ENCODE data around the gene SOCS2.

SOCS2 gene

DNA sequence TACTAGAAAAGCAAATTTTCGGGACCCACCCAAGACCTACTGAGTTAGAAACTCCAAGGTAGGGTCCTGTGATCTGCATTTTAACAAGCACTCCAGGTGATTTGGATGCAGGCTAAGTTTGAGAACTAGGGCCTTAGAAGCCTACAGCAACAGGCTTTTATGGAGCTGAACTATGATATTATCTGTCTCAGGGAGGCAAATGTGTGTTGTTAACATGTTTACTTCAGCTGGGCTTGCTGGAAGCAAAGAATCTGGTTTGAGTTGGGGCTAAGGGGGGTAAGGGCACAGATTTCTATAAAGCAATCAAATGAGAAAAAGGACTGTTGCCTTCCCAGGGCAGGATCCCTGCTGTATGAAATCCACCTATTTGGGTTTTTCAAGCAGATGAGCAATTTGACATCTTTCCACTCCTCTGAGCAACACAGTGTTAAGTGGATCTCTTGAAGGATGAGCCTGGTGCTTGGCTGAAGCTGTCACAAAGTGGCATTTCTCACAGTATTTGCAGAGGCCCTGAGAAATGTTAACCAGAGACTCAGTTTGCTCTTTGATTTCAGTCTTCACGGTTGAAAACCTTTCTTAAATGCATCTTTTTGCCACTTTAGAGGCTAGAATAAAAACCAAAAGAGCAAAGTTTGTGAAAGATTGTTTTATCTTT, 36.2 kb upstream of the SOCS2 start:
- TF ChIP-seq, protein P1, sequence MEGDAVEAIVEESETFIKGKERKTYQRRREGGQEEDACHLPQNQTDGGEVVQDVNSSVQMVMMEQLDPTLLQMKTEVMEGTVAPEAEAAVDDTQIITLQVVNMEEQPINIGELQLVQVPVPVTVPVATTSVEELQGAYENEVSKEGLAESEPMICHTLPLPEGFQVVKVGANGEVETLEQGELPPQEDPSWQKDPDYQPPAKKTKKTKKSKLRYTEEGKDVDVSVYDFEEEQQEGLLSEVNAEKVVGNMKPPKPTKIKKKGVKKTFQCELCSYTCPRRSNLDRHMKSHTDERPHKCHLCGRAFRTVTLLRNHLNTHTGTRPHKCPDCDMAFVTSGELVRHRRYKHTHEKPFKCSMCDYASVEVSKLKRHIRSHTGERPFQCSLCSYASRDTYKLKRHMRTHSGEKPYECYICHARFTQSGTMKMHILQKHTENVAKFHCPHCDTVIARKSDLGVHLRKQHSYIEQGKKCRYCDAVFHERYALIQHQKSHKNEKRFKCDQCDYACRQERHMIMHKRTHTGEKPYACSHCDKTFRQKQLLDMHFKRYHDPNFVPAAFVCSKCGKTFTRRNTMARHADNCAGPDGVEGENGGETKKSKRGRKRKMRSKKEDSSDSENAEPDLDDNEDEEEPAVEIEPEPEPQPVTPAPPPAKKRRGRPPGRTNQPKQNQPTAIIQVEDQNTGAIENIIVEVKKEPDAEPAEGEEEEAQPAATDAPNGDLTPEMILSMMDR (IDR thresholded peaks at IDR 0.05; ENCODE audit: insufficient read depth, low read length, poor library complexity, severe bottlenecking) = no peak
- no peaks in the 10 kb centered on the region for H3K27me3 ChIP-seq (replicated peaks; ENCODE audit: control insufficient read depth, insufficient read depth, low read length)
- DNase-seq (ENCODE audit: extremely low read depth, insufficient read length) = peak; percentile 9
- no peak overlapping the region for H3K4me3 ChIP-seq (replicated peaks; ENCODE audit: low read depth, low read length)
- no peaks in the 10 kb centered on the region for H3K36me3 ChIP-seq (ENCODE audit: control insufficient read depth, insufficient read depth, low read length)

DNA sequence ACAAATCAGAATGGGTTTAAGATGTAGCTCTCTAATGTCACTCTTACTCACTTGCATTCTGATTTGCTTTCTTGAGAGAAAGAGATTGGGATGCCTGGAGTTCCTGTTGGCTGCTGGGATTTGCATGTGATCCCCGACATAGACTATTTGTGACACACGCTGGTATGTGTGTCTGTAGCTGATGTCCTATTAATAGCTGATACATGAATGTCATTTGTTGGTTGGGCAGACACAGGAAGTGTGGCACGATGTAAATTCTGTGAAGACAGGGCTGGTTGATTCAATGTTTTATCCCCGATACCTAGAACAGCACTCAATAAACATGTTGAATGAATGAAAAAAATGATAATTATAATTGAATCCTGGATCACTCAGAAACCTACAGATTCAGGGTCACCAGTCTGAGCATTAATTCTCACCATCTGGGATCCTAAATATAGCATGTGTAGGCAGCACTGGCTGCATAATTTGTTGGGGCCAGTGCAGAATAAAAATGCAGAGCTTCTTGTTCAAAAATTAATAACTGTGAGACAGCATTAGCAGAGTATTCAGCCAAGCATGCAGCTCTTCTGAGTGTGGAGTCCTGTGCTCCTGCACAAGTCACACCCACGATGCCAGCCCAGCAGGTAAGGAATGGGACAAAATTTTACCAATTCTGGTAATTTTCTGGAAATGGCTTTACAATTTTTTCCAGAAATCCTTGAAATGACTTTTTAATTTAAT, 35.5 kb upstream of the SOCS2 start:
- TF ChIP-seq, protein P1 (IDR thresholded peaks at IDR 0.05; ENCODE audit: insufficient read depth, low read length, poor library complexity, severe bottlenecking) = no peak
- peak; percentile 15 for DNase-seq (ENCODE audit: extremely low read depth, insufficient read length)
- no peaks in the 10 kb centered on the region for H3K27me3 ChIP-seq (replicated peaks; ENCODE audit: control insufficient read depth, insufficient read depth, low read length)
- H3K36me3 ChIP-seq (ENCODE audit: control insufficient read depth, insufficient read depth, low read length) = no peaks in the 10 kb centered on the region
- no peak overlapping the region for H3K4me3 ChIP-seq (replicated peaks; ENCODE audit: low read depth, low read length)

DNA sequence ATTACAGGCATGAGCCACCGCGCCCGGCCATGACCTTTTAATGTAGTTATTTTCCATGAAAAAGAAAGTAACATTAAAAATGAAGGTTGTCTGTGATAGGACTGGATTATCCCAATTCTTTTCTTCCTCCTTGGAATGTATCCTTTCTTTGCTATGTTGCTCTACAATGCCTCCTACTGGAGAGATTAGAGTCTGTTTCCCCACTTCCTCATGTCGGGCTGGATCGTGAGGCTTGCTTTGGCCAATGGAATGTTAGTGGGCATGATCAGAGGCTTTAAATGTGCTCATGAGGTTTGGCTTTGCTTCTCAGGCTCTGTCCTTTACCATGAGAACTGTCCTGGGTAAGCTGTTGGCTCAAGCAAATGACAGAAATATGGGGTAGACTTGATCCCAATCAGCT, 34.7 kb upstream of the SOCS2 start:
- Histone ChIP-seq H3K4me3 (replicated peaks; ENCODE audit: low read depth, low read length) (no peak overlapping the region), H3K27me3 (replicated peaks; ENCODE audit: control insufficient read depth, insufficient read depth, low read length) (no peaks in the 10 kb centered on the region), H3K36me3 (ENCODE audit: control insufficient read depth, insufficient read depth, low read length) (no peaks in the 10 kb centered on the region)
- DNase-seq (ENCODE audit: extremely low read depth, insufficient read length) = no peak
- TF ChIP-seq, protein P1 (IDR thresholded peaks at IDR 0.05; ENCODE audit: insufficient read depth, low read length, poor library complexity, severe bottlenecking) = no peak

DNA sequence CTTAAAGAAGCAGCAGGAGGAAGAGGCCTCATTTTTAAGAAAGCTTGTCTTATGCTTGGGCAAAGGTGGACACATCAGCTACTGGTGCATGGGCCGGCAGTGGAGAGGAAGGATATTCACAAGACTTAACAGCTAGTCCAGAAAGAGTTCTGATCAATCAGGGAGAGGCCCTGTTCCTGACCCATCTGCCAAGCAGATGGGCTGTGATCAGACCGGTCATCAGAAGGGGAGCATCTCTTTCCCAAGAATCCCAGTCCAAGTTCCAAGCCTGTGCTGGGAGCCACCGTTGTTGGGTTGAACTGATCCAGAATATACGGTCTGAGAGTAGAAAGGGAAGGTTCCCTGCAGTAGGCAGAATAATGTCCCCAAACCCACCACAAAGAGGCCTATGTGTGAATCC, 32.7 kb upstream of the SOCS2 start:
- Histone ChIP-seq H3K36me3 (ENCODE audit: control insufficient read depth, insufficient read depth, low read length) (no peaks in the 10 kb centered on the region), H3K27me3 (replicated peaks; ENCODE audit: control insufficient read depth, insufficient read depth, low read length) (no peaks in the 10 kb centered on the region), H3K4me3 (replicated peaks; ENCODE audit: low read depth, low read length) (no peak overlapping the region)
- no peak for DNase-seq (ENCODE audit: extremely low read depth, insufficient read length)
- TF ChIP-seq, protein P1 (IDR thresholded peaks at IDR 0.05; ENCODE audit: insufficient read depth, low read length, poor library complexity, severe bottlenecking) = no peak

DNA sequence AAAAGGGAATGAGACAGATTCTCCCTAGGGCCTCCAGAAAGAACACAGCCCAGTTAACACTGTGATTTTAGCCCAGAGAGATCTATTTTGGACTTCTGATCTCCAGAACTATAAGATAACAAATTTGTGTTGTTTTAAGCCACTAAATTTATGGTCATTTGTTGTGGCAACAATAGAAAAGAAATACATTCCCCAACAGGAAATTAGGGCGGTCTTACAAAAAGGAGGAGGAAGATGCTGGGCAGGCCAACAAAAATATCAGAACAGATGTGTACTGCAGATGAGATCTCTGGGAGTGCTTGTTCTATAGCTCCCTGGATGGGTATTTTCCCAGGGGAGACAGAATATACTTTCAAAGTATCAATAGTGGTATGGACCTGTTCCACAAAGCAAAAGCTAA, 32.0 kb upstream of the SOCS2 start:
- no peaks in the 10 kb centered on the region for H3K36me3 ChIP-seq (ENCODE audit: control insufficient read depth, insufficient read depth, low read length)
- DNase-seq (ENCODE audit: extremely low read depth, insufficient read length) = no peak
- TF ChIP-seq, protein P1 (IDR thresholded peaks at IDR 0.05; ENCODE audit: insufficient read depth, low read length, poor library complexity, severe bottlenecking) = no peak
- H3K4me3 ChIP-seq (replicated peaks; ENCODE audit: low read depth, low read length) = no peak overlapping the region
- no peaks in the 10 kb centered on the region for H3K27me3 ChIP-seq (replicated peaks; ENCODE audit: control insufficient read depth, insufficient read depth, low read length)

Data from GM06990 (cell line).